ENCODE measurements around the gene CFAP20DC. TPM values are rescaled to one million over a fixed set of nuclear protein-coding genes. Genes with fewer than 3 reads are reported as not detected.

The CFAP20DC gene
- total and polyA plus RNA-seq, 2 of the 8 experiments (the other 6 are each of a cell fraction or from before 2014, with no cell fraction given): 2.2 to 2.8 TPM

DNA sequence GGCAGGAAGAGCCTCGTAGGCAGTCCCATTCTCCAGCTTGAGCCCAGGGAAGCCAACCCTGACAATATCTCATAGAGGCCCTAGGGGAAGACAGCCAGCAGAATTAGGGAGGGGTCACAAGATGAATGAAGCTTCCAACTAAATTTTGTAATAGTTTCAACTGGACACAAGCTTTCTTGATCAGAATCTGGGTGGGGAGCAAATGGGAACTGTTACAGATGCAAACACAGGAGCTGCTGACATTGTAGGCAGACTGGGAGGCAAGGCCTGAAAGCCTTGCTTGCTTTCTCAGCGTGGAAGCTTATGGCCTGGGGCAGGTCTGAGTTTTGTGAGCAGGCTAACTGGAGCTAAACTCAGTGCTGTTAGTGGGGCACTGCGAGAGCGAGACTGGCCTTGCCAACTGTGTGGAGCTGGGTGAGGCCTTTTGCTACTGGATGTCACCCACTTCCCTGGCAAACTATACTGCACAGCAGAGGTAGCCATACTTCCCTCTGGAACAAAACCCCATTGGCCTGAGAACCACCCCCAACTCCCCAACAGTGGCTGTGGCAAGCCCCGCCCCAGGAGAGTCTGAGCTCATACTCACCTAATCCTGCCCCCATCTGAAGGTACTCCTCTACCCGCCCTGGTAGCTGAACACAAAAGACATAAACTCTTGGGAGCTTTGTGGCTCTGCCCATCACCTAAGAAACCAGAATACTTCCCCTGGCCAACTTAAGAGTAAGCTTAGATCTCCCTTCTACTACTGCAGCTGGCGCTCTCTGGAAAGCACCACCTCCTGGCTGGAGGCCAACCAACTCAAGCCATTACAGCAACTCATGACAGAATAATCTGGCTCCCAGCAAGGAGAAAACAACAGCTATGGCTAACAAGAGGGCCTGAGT is 42.9 kb downstream of the CFAP20DC start (continued):
- TF ChIP-seq BRCA1 (IDR thresholded peaks at IDR 0.05; ENCODE audit: low read depth, low read length): no peak

Measured in H1 (cell line).